ENCODE data around the gene ANKHD1.

- no peak for TF ChIP-seq CTCF (IDR thresholded peaks at IDR 0.05)
- no peak for TF ChIP-seq POLR2A (IDR thresholded peaks at IDR 0.05)
Observed at GRCh38 chr5:140365282-140365681, 36.4 kb upstream of the ANKHD1 start.

All from ovary (tissue), 3 donors.